ENCODE results near the gene NCAPH2.
"Not testable (repeated sequence)": the region's sequence is repeated elsewhere in the genome, so short reads cannot be mapped to it uniquely, and the experiment has no call there.

NCAPH2 gene

DNA sequence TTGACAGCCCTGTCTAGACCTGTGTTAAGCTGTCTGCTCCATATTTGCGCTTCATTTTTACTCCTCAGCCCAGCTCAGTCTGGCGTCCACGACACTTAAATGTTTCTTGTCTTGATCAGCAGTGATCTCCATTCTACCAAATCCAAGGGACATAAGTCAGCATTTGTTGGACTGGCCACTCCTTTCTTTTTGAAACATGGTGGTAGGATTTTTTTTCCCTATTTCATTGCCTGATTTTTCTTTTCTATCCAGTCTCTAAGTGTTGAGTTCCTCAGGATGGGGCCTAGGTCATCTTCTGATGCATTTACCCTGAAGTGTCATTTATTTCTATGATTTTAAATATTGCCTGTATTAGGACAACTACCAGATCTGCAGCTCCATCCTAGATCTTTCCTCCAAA, 873 bp downstream of the NCAPH2 start:
- H3K9me3 ChIP-seq (ENCODE audit: control insufficient read depth, low read length): no peaks in the 10 kb centered on the region
- H3K27ac ChIP-seq (ENCODE audit: low read depth, low read length, severe bottlenecking): no peak overlapping the region
- peaks cover 31% of the 10 kb centered on the region for H3K36me3 ChIP-seq (ENCODE audit: control insufficient read depth, insufficient read depth, low read length)
- WGBS, 2 experiments (ENCODE audit: insufficient coverage in 2 of 2): 49 to 55% methylated on average over 3 of the region's 3 CpGs
- H3K4me3 ChIP-seq (ENCODE audit: extremely low read depth, insufficient read depth, low read length, poor library complexity, severe bottlenecking): peak overlapping the region; percentile 65
- peaks cover 13% of the 10 kb centered on the region for H3K4me1 ChIP-seq (ENCODE audit: control insufficient read depth, insufficient read depth, low read length, poor library complexity, severe bottlenecking)

DNA sequence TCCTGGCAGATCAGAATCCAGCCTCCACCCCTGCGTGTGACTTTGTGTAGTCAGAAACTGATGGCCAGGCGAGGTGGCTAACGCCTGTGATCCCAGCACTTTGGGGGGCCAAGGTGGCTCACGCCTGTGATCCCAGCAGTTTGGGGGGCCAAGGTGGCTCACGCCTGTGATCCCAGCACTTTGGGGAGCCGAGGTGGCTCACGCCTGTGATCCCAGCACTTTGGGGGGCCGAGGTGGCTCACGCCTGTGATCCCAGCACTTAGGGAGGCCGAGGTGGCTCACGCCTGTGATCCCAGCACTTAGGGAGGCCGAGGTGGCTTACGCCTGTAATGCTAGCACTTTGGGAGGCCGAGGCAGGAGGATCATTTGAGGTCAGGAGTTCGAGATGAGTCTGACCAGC, 5.2 kb downstream of the NCAPH2 start:
- Histone ChIP-seq H3K27ac (ENCODE audit: low read depth, low read length, severe bottlenecking) (no peak overlapping the region), H3K36me3 (ENCODE audit: control insufficient read depth, insufficient read depth, low read length) (peaks cover 49% of the 10 kb centered on the region), H3K4me3 (ENCODE audit: extremely low read depth, insufficient read depth, low read length, poor library complexity, severe bottlenecking) (no peak overlapping the region), H3K4me1 (ENCODE audit: control insufficient read depth, insufficient read depth, low read length, poor library complexity, severe bottlenecking) (peaks cover 6% of the 10 kb centered on the region), H3K9me3 (ENCODE audit: control insufficient read depth, low read length) (no peaks in the 10 kb centered on the region)
- WGBS, 2 experiments (ENCODE audit: insufficient coverage in 2 of 2): 94 to 96% methylated on average over 15 of the region's 15 CpGs

DNA sequence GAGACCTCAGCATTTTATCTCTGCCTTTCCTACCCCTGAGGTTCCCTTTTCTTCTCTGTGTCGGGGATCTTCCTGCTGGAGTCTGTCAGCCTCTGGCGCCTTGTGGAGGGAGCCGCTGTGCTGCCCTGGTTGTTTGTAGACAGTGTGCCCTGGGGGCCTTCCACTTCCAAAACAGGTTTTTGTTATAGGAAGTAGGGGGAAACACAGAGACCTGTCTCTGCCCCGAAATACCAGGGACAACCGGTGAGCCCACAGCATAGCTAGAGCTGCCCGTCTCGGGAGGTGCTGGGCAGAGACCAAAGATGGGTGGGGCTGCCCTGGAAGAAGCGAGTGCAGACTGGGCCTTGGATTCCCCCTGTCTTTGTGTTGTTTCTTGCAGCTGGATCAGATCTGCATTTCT, 8.0 kb downstream of the NCAPH2 start:
- 95 to 98% methylated on average over 5 of the region's 8 CpGs for WGBS, 2 experiments (ENCODE audit: insufficient coverage in 2 of 2)
- H3K36me3 ChIP-seq (ENCODE audit: control insufficient read depth, insufficient read depth, low read length): peaks cover 70% of the 10 kb centered on the region
- H3K27ac ChIP-seq (ENCODE audit: low read depth, low read length, severe bottlenecking): no peak overlapping the region
- H3K4me3 ChIP-seq (ENCODE audit: extremely low read depth, insufficient read depth, low read length, poor library complexity, severe bottlenecking): no peak overlapping the region
- no peaks in the 10 kb centered on the region for H3K4me1 ChIP-seq (ENCODE audit: control insufficient read depth, insufficient read depth, low read length, poor library complexity, severe bottlenecking)
- no peaks in the 10 kb centered on the region for H3K9me3 ChIP-seq (ENCODE audit: control insufficient read depth, low read length)

DNA sequence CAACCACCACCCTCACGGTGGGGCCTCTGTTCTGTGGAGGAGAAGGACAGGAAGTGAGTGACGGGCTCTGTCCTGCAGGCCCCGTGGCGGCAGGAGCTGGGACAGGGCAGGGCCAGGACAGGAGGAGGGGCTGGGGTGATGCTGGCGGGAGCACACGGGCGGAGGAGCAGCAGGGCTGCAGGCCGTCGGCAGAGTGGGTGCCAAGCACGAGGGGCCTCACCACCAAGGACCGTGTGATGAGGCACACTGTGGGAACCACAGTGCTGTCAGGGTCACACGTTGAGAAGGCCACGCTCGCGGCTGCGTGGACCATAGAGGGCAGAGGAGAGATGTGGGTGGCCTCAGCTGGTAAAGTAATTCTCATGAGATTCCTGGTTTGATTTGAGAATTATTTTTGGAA, 8.9 kb downstream of the NCAPH2 start:
- peaks cover 77% of the 10 kb centered on the region for H3K36me3 ChIP-seq (ENCODE audit: control insufficient read depth, insufficient read depth, low read length)

DNA sequence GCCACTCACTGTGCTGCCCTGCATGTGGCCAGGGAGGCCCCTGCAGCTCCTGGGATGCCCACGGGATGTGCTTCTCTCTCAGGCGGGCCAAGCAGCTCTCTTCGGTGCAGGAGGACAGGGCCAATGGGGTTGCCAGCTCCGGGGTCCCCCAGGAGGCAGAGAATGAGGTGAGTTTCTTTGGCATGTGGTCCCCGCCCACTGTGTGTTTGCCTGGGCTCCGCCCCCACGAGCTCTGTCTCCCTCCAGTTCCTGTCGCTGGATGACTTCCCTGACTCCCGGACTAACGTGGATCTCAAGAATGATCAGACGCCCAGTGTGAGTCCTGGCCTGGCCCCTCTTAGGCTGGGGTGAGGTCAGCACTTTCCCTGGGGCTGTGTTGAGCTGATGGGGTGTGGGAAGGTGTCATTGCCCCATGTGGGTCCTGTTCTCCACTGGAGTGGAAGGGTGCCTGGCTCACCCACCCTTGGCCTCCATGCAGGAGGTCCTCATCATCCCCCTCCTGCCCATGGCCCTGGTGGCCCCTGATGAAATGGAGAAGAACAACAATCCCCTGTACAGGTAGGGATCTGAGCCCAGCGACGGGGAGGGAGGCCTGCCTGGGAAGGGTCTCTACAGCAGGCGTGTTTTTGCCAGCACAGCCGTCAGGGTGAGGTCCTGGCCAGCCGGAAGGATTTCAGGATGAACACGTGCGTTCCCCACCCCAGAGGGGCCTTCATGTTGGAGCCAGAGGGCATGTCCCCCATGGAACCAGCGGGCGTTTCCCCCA, 9.7 kb downstream of the NCAPH2 start:
- Histone ChIP-seq H3K27ac (ENCODE audit: low read depth, low read length, severe bottlenecking) (no peak overlapping the region), H3K4me3 (ENCODE audit: extremely low read depth, insufficient read depth, low read length, poor library complexity, severe bottlenecking) (no peak overlapping the region), H3K36me3 (ENCODE audit: control insufficient read depth, insufficient read depth, low read length) (peaks cover 77% of the 10 kb centered on the region), H3K4me1 (ENCODE audit: control insufficient read depth, insufficient read depth, low read length, poor library complexity, severe bottlenecking) (no peaks in the 10 kb centered on the region), H3K9me3 (ENCODE audit: control insufficient read depth, low read length) (no peaks in the 10 kb centered on the region)
- 92 to 94% methylated on average over 17 to 18 of the region's 20 CpGs for WGBS, 2 experiments (ENCODE audit: insufficient coverage in 2 of 2)

More for the DNA sequence above, 8.9 kb downstream of the NCAPH2 start:
- Histone ChIP-seq H3K9me3 (ENCODE audit: control insufficient read depth, low read length) (no peaks in the 10 kb centered on the region), H3K4me3 (ENCODE audit: extremely low read depth, insufficient read depth, low read length, poor library complexity, severe bottlenecking) (no peak overlapping the region), H3K27ac (ENCODE audit: low read depth, low read length, severe bottlenecking) (no peak overlapping the region), H3K4me1 (ENCODE audit: control insufficient read depth, insufficient read depth, low read length, poor library complexity, severe bottlenecking) (no peaks in the 10 kb centered on the region)
- 94 to 95% methylated on average over 14 to 15 of the region's 16 CpGs for WGBS, 2 experiments (ENCODE audit: insufficient coverage in 2 of 2)

DNA sequence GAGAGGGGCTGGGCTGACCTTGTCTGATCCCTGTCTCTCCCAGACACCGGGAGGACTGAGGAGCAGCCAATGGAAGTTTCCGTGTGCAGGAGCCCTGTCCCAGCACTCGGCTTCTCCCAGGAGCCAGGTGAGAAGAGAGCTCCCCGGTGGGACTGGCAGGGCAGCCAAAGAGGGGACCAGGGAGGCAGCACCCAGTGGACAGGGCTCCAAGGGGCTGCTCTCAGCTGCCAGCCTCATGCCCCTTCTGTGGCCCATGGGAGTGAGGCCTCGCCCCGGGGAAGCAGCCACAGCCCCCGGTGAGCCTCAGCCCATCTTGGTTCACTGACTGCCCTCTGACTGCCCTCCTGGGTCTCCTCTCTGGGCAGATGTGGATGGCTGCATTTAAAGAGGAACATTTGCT, 10.6 kb downstream of the NCAPH2 start:
- Histone ChIP-seq H3K4me1 (ENCODE audit: control insufficient read depth, insufficient read depth, low read length, poor library complexity, severe bottlenecking) (no peaks in the 10 kb centered on the region), H3K9me3 (ENCODE audit: control insufficient read depth, low read length) (no peaks in the 10 kb centered on the region), H3K4me3 (ENCODE audit: extremely low read depth, insufficient read depth, low read length, poor library complexity, severe bottlenecking) (no peak overlapping the region), H3K27ac (ENCODE audit: low read depth, low read length, severe bottlenecking) (no peak overlapping the region), H3K36me3 (ENCODE audit: control insufficient read depth, insufficient read depth, low read length) (peaks cover 85% of the 10 kb centered on the region)
- WGBS, 2 experiments (ENCODE audit: insufficient coverage in 2 of 2): 96 to 97% methylated on average over 4 to 7 of the region's 7 CpGs

DNA sequence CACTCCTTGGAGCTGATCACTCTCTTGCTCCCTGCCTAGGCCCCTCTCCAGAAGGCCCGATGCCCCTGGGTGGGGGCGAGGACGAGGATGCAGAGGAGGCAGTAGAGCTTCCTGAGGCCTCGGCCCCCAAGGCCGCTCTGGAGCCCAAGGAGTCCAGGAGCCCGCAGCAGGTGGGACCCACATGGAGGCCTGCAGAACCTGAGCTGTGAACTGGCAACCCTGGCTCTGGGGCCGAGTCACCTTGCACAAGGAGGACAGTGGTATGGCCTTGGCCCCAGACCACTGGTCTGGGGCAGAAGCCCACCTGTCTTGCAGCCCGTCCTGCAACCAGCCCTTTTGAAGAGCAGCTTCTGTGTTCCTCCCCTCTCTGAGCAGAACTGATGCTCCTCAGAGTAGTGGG, 11.1 kb downstream of the NCAPH2 start:
- no peak overlapping the region for H3K4me3 ChIP-seq (ENCODE audit: extremely low read depth, insufficient read depth, low read length, poor library complexity, severe bottlenecking)
- peaks cover 4% of the 10 kb centered on the region for H3K4me1 ChIP-seq (ENCODE audit: control insufficient read depth, insufficient read depth, low read length, poor library complexity, severe bottlenecking)
- WGBS, 2 experiments (ENCODE audit: insufficient coverage in 2 of 2): 99 to 100% methylated on average over 7 to 8 of the region's 8 CpGs
- H3K27ac ChIP-seq (ENCODE audit: low read depth, low read length, severe bottlenecking): no peak overlapping the region
- no peaks in the 10 kb centered on the region for H3K9me3 ChIP-seq (ENCODE audit: control insufficient read depth, low read length)
- peaks cover 87% of the 10 kb centered on the region for H3K36me3 ChIP-seq (ENCODE audit: control insufficient read depth, insufficient read depth, low read length)

DNA sequence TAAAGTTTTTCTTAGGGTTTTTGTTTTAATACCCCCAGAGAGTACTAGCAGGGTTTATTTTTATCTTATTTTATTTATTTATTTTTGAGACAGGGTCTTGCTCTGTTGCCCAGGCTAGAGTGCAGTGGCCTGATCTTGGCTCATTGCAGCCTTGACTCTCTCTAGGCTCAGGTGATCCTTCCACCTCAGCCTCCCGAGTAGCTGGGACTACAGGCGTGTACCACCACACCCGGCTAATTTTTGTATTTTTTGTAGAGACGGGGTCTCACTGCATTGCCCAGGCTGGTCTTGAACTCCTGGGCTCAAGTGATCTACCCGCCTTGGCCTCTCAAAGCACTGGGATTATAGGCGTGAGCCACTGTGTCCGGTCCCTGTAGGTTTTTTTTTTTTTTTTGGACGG, 12.2 kb downstream of the NCAPH2 start:
- not testable (repeated sequence) for H3K27ac ChIP-seq (ENCODE audit: low read depth, low read length, severe bottlenecking); H3K4me3 ChIP-seq (ENCODE audit: extremely low read depth, insufficient read depth, low read length, poor library complexity, severe bottlenecking); H3K9me3 ChIP-seq (ENCODE audit: control insufficient read depth, low read length); H3K4me1 ChIP-seq (ENCODE audit: control insufficient read depth, insufficient read depth, low read length, poor library complexity, severe bottlenecking)
- H3K36me3 ChIP-seq (ENCODE audit: control insufficient read depth, insufficient read depth, low read length): peaks cover 81% of the 10 kb centered on the region
- 95% methylated on average over 6 to 7 of the region's 8 CpGs for WGBS, 2 experiments (ENCODE audit: insufficient coverage in 2 of 2)

DNA sequence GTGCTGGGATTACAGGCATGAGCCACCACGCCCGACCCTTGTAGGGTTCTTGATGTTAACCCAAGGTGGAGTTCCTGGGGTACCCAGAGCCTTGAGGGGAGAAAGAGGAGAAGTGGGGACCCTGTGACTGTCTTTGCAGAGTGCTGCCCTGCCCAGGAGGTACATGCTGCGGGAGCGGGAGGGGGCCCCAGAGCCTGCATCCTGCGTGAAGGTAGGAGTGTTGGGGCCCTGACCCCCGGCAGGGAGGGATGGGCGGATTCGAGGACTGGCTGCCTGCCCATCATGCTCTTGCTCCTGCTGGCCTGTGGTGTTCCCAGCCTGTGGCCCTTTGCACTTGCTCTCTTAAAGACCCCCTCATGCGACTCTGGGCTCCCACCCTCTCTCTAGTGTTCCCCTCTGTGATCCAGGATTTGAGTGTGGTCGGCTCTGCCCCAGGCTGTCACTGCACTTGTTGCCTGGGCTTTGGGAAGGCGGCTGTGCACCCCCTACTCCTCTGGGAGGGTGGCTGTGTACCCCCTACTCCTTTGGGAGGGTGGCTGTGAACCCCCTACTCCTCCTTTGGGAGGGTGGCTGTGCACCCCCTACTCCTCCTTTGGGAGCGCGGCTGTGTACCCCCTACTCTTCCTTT, 12.9 kb downstream of the NCAPH2 start:
- Histone ChIP-seq H3K27ac (ENCODE audit: low read depth, low read length, severe bottlenecking) (no peak overlapping the region), H3K4me1 (ENCODE audit: control insufficient read depth, insufficient read depth, low read length, poor library complexity, severe bottlenecking) (peaks cover 8% of the 10 kb centered on the region), H3K36me3 (ENCODE audit: control insufficient read depth, insufficient read depth, low read length) (peaks cover 77% of the 10 kb centered on the region), H3K4me3 (ENCODE audit: extremely low read depth, insufficient read depth, low read length, poor library complexity, severe bottlenecking) (no peak overlapping the region), H3K9me3 (ENCODE audit: control insufficient read depth, low read length) (no peaks in the 10 kb centered on the region)
- 97 to 99% methylated on average over 11 to 12 of the region's 13 CpGs for WGBS, 2 experiments (ENCODE audit: insufficient coverage in 2 of 2)

DNA sequence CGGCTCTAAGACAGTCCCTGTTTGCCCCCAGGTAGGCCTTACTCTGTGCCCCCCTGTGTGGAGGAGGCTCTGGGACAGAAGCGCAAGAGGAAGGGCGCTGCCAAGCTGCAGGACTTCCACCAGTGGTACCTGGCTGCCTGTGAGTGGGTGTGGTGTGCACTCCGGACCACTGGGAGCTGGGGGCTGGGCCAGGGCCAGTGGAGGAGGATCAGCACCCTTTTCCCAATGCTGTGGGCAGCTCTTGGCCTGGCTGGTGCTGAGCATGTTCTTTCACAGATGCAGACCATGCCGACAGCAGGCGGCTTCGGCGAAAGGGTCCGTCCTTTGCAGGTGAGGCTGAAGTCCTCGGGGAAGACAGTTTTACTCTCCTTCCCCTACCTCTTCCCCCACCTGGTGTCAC, 13.7 kb downstream of the NCAPH2 start:
- no peaks in the 10 kb centered on the region for H3K9me3 ChIP-seq (ENCODE audit: control insufficient read depth, low read length)
- H3K4me1 ChIP-seq (ENCODE audit: control insufficient read depth, insufficient read depth, low read length, poor library complexity, severe bottlenecking): peaks cover 8% of the 10 kb centered on the region
- H3K4me3 ChIP-seq (ENCODE audit: extremely low read depth, insufficient read depth, low read length, poor library complexity, severe bottlenecking): no peak overlapping the region
- H3K36me3 ChIP-seq (ENCODE audit: control insufficient read depth, insufficient read depth, low read length): peaks cover 69% of the 10 kb centered on the region
- no peak overlapping the region for H3K27ac ChIP-seq (ENCODE audit: low read depth, low read length, severe bottlenecking)
- 94 to 96% methylated on average over 7 to 10 of the region's 10 CpGs for WGBS, 2 experiments (ENCODE audit: insufficient coverage in 2 of 2)

DNA sequence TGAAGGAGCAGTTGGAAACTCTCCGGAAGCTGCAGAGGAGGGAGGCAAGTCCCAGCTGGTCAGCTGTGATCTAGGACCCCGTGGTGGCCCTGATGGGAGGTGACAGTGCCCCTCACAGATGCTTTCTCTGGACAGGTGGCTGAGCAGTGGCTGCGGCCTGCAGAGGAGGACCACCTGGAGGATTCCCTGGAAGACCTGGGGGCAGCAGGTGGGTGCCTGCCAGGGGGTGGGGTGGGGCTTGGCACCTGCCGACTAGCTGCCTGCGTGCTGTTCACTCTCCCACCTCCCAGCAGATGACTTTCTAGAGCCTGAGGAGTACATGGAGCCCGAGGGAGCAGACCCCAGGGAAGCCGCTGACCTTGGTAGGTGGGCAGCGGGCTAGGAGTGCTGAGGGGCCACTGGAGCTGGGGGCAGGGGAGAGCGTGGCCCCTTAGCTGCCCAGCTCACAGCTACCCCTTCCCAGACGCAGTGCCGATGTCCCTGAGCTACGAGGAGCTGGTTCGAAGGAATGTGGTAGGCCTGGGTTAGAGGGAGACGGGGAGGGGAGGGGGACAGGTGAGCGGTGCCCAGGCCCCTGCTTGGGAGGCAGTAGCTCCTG, 14.3 kb downstream of the NCAPH2 start:
- Histone ChIP-seq H3K36me3 (ENCODE audit: control insufficient read depth, insufficient read depth, low read length) (peaks cover 63% of the 10 kb centered on the region), H3K27ac (ENCODE audit: low read depth, low read length, severe bottlenecking) (no peak overlapping the region), H3K4me1 (ENCODE audit: control insufficient read depth, insufficient read depth, low read length, poor library complexity, severe bottlenecking) (peaks cover 8% of the 10 kb centered on the region), H3K4me3 (ENCODE audit: extremely low read depth, insufficient read depth, low read length, poor library complexity, severe bottlenecking) (no peak overlapping the region), H3K9me3 (ENCODE audit: control insufficient read depth, low read length) (no peaks in the 10 kb centered on the region)
- 92 to 98% methylated on average over 12 to 14 of the region's 15 CpGs for WGBS, 2 experiments (ENCODE audit: insufficient coverage in 2 of 2)

All from mesodermal cell (in vitro differentiated cells).